ENCODE results near the gene CCND1. TPM values are rescaled to one million over a fixed set of nuclear protein-coding genes. Genes with fewer than 3 reads are reported as not detected.

The CCND1 gene
- total RNA-seq, 1 donor from 2014 or later = 533 TPM

DNA sequence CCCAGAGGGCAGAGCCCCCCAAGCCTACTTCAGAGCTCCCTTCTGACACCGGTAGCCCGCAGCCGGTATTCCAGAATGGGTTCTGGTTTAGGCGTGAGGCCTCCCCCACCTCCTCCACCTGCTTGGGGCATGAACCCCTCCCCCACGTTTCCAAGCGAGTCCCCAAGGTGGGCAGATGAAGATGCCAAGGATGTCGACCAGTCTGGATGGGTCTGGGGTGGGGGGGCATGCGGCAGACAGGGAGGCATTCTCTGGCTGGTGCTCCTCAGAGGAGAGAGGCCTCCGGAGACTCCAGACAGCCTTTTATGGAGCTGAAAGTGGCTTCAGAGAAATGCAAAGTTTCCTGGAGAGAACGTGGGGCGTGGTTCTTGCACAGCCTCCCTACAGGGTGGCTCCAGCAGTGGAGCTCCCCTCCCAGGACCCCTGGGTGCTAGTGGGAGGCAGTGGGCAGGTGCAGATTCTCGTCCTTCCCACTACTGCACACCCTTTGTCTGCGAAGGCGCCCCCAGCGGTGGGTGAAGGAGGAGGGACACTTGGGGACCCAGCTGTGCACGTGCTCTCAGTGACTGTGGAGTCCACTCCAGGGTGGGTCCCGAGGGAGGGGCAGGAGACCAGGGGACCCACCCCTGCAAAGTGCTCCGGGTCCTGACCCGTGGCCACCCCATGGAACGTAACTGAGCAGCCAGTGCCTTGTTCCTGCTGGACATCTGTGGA is 4.2 kb downstream of the CCND1 start:
- no peak overlapping the region for H3K4me3 ChIP-seq (ENCODE audit: low read depth, low read length)

DNA sequence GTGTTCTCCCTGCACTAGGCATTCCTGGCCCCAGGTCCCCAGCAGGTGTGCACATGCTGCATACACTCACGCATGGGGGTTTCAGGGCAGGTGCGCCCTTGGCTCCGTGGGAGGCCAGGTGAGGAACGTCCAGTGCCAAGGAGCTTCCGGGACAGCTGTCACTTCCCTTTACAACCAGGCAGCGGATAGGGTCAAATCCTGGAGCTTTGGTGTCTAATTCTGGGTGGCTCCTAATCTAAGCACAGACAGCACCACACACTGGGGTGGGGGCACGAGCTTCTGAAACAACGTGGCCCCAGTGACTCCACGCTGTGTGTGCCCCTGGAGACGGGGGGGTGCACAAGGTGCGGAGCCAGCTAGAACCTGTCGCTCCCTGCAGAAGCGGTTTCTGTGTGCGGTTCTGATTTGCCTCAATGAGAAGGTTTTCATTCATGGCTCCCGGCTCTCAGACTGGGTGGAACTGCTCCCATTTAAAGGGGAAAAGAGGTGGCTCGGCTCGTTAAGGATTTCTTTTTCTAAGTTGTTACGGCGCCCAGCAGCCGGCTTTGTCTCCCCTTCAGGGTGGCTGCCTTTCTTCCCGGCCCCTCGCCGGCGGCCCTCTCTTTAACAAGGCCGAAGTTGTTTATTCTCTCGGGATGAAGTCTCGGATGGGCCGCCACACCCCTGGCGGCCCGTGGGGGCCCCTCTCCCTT is 5.0 kb downstream of the CCND1 start:
- DNase-seq (ENCODE audit: low read depth) = no peak
- TF ChIP-seq, protein P1, sequence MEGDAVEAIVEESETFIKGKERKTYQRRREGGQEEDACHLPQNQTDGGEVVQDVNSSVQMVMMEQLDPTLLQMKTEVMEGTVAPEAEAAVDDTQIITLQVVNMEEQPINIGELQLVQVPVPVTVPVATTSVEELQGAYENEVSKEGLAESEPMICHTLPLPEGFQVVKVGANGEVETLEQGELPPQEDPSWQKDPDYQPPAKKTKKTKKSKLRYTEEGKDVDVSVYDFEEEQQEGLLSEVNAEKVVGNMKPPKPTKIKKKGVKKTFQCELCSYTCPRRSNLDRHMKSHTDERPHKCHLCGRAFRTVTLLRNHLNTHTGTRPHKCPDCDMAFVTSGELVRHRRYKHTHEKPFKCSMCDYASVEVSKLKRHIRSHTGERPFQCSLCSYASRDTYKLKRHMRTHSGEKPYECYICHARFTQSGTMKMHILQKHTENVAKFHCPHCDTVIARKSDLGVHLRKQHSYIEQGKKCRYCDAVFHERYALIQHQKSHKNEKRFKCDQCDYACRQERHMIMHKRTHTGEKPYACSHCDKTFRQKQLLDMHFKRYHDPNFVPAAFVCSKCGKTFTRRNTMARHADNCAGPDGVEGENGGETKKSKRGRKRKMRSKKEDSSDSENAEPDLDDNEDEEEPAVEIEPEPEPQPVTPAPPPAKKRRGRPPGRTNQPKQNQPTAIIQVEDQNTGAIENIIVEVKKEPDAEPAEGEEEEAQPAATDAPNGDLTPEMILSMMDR (conservative IDR thresholded peaks at IDR 0.05; ENCODE audit: low read depth, low read length) = no peak
- no peak overlapping the region for H3K4me3 ChIP-seq (ENCODE audit: low read depth, low read length)

More for the DNA sequence above, 4.2 kb downstream of the CCND1 start:
- TF ChIP-seq, protein P1 (conservative IDR thresholded peaks at IDR 0.05; ENCODE audit: low read depth, low read length) = no peak
- DNase-seq (ENCODE audit: low read depth) = no peak

DNA sequence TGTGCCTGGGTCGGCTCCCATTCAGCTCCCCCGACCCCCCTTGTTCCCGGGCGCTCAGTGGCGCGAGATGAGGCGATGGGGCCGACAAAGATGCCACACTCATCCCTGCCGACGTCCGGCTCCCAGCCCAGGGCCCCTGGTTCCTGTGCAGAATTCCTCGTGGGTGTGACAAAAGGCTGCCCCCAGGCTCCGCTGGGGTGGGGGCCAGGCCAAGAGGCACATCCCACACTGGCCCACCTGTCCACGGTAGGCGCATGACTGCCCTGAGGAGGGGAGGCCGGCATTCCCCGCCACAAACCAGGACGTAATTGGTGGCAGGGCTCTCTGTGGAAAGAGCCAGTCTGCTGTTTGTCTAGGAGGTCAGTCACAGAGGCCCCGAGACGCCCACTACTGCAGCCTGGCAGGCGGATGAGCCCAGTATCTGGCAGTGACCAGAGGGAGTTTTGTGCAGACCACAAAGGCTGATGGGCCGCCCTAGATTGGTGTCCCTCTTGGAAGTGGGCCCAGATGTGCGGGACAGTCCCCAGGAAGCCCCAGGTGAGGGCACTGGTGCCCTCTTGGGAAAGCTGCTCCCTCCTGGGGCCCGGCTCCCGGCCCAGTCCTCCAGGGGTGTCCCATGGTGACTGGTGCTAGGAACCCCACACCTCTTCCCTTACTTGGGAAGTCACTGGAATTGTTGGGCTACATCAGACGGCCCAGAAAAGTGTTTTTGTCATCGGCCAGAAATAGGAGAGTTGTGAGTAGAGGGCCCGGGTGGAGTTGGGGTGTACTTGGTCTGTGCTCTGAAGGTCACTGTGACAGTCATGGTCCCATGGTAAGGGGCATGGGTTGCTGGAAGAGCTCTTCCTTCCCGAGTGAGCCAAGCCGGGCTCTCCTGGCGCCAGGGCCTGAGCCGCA is 5.8 kb downstream of the CCND1 start:
- TF ChIP-seq, protein P1 (conservative IDR thresholded peaks at IDR 0.05; ENCODE audit: low read depth, low read length) = no peak
- H3K4me3 ChIP-seq (ENCODE audit: low read depth, low read length) = no peak overlapping the region
- no peak for DNase-seq (ENCODE audit: low read depth)

DNA sequence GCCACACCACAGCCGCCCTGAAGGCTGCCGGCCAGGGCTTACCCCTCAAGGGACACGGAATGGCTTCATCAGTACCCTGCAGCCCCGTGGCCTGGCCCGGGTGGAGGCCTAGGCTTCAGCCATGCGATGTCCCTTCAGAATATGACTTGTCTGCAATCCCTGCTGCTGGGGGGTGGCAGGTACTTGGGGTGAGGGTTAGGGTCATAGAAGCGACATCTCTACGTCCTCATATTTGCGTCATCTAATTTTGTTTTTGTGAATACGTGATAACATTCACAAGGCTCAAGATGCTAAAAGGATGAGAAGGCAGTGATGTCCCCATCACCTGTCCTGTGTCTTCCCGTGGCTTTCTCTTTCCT is 6.4 kb downstream of the CCND1 start:
- no peak for DNase-seq (ENCODE audit: low read depth)
- no peak overlapping the region for H3K4me3 ChIP-seq (ENCODE audit: low read depth, low read length)
- TF ChIP-seq, protein P1 (conservative IDR thresholded peaks at IDR 0.05; ENCODE audit: low read depth, low read length) = no peak

DNA sequence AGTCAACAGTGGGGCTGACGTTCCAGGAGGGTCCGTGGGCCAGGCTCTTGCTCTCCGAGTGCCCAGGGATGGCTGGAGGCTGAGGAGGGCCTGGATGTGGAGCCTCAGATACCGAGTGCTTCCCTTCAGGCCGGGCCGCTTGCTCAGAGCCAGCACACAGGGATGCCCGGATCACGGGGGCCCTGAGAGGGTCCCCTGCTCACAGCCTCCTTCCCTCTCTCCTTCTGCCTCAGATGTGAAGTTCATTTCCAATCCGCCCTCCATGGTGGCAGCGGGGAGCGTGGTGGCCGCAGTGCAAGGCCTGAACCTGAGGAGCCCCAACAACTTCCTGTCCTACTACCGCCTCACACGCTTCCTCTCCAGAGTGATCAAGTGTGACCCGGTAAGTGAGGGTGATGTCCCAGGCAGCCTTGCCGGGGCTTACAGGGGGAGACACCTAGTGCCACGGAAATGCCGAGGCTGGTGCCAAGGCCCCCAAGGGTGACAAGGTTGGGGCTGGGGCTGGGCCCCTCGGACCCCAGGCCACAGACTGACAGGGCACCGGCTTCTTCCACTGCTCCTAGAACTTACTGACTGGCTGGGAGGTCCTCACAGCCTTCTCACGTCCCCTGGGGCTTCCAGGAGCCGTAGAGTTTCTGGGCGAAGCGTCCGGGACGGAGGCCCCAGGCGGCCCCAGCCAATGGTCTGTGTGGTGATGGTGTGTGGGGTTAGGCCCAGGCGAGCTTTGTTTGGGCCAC is 7.0 kb downstream of the CCND1 start:
- DNase-seq (ENCODE audit: low read depth) = no peak
- H3K4me3 ChIP-seq (ENCODE audit: low read depth, low read length) = no peak overlapping the region
- TF ChIP-seq, protein P1 (conservative IDR thresholded peaks at IDR 0.05; ENCODE audit: low read depth, low read length) = no peak

Data from epithelial cell of proximal tubule (primary cell).